Prostate gland (tissue), 2 donors: ENCODE measurements around the gene MYZAP. TPM values are rescaled to one million over a fixed set of nuclear protein-coding genes. Genes with fewer than 3 reads are reported as not detected.
A peak's percentile ranks its signal among the peaks of the same experiment; 100 is the strongest.

Source experiments
- DNase-seq: peaks from one replicate; pipeline ENCODE4 v3.0.0-alpha.2; 2019; ENCODE audit warnings: low spot score
- H3K27ac ChIP-seq, 2 donors: fragments of 200-600 bp; sonication (generic); 2 replicates each; pipeline ENCODE4 v1.5.1; 2017 to 2019
- H3K27me3 ChIP-seq: fragments of 200-600 bp; sonication (generic); replicated peaks from 2 replicates; pipeline ENCODE4 v1.5.1; 2019; ENCODE audit not compliant: insufficient read depth
- H3K36me3 ChIP-seq, 2 donors: fragments of 200-600 bp; sonication (generic); 1 replicate in 1 of 2; 2 replicates in 1 of 2; pipeline versions ENCODE4 v1.5.1 to v1.8.1; 2017 to 2019
- H3K4me1 ChIP-seq: fragments of 200-600 bp; sonication (generic); replicated peaks from 2 replicates; pipeline ENCODE4 v1.5.1; 2019
- H3K4me3 ChIP-seq, 2 donors: fragments of 200-600 bp; sonication (generic); 2 replicates each; pipeline ENCODE4 v1.5.1; 2017 to 2019
- H3K9me3 ChIP-seq: fragments of 200-600 bp; sonication (generic); 2 replicates; pipeline ENCODE4 v1.5.1; 2017
- POLR2A ChIP-seq: fragments of 450-650 bp; IDR thresholded peaks from one replicate; pipeline ENCODE4 v1.6.1; 2016; ENCODE audit warnings: antibody characterized with exemption, mild to moderate bottlenecking
- POLR2AphosphoS5 ChIP-seq: sonication (generic); formaldehyde crosslinking; IDR thresholded peaks from one replicate; pipeline ENCODE4 v1.6.1; 2017; ENCODE audit warnings: antibody characterized with exemption
- WGBS: methylation state at CpG from one replicate; pipeline ENCODE4 v1.1.5; 2018; 5-methylcytosine and 5-hydroxymethylcytosine counted together
- intact Hi-C: fragments of 100-400 bp; cut with DNase I; formaldehyde crosslinking; loops from one replicate; pipeline ENCODE4 v1.14.2; 2022
- total RNA-seq, 2 donors: library from RNA; depleted of rRNA; stranded (reverse); fragments of >200 nt; gene quantifications; one replicate each; pipeline ENCODE4 v1.1.0, GENCODE V29; 2016
- TF ChIP-seq, protein P1 (sequence below), 4 experiments: fragments of 200-600 bp in 2 of 4; fragments of 450-650 bp in 2 of 4; sonication (generic) in 2 of 4; IDR thresholded peaks; 1 replicate in 3 of 4; 2 replicates in 1 of 4; pipeline ENCODE4 v1.5.1; 2016 to 2019; ENCODE audit warnings: antibody characterized with exemption in 4 of 4, mild to moderate bottlenecking in 2 of 4, moderate library complexity in 2 of 4

The MYZAP gene
- total RNA-seq, 2 donors from 2014 or later, result 14.9 to 25.1 TPM

DNA sequence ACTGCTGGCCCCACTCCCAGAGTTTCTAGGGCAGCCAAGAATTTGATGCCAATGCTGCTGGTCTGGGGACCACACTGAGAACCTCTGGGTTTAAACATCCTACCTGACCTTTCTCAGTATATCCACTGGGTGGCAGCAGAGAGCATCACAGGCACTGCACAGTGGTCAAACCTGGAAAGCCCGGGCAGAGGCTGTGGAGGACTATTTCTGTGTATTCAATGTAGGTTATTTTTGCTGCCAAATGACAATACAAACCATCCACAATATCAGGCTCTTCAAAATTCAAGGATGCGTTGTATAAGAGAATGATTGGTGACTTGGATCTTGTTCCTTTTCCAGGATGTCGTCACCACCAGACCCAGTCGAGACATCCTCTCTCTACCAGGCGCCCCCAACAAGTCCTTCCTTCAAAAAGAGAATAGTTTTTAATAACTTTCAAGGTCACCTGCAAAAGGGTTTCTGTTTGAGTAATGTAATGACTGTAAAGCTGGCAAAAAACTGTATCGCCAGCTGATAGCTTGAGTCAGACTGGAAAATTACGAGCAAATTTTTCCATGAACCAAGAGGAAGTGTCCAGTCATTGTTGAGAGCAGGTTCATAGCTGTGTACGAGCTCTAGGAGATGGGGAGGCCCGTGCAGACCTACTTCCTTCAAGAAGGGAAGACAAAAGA, 30.5 kb upstream of the MYZAP start:
- Histone ChIP-seq H3K36me3 (no peaks in the 10 kb centered on the region), H3K4me3 (no peak overlapping the region), H3K4me1 (no peaks in the 10 kb centered on the region), H3K27me3 (no peaks in the 10 kb centered on the region), H3K27ac (no peak overlapping the region), H3K9me3 (no peaks in the 10 kb centered on the region)
- peak; percentile 78 for DNase-seq
- intact Hi-C loops, result loop anchor here (2.0 to 10.0 kb wide), 2 partner anchors 50 to 304 kb away; no protein-coding TSS in a partner anchor
- TF ChIP-seq, protein P1, sequence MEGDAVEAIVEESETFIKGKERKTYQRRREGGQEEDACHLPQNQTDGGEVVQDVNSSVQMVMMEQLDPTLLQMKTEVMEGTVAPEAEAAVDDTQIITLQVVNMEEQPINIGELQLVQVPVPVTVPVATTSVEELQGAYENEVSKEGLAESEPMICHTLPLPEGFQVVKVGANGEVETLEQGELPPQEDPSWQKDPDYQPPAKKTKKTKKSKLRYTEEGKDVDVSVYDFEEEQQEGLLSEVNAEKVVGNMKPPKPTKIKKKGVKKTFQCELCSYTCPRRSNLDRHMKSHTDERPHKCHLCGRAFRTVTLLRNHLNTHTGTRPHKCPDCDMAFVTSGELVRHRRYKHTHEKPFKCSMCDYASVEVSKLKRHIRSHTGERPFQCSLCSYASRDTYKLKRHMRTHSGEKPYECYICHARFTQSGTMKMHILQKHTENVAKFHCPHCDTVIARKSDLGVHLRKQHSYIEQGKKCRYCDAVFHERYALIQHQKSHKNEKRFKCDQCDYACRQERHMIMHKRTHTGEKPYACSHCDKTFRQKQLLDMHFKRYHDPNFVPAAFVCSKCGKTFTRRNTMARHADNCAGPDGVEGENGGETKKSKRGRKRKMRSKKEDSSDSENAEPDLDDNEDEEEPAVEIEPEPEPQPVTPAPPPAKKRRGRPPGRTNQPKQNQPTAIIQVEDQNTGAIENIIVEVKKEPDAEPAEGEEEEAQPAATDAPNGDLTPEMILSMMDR (IDR thresholded peaks at IDR 0.05), result peak; percentile 73 to 94 (median 92)
- no peak for TF ChIP-seq POLR2A
- peak; percentile 58 for TF ChIP-seq POLR2AphosphoS5
- WGBS, result 44% methylated on average over 9 of the region's 9 CpGs

DNA sequence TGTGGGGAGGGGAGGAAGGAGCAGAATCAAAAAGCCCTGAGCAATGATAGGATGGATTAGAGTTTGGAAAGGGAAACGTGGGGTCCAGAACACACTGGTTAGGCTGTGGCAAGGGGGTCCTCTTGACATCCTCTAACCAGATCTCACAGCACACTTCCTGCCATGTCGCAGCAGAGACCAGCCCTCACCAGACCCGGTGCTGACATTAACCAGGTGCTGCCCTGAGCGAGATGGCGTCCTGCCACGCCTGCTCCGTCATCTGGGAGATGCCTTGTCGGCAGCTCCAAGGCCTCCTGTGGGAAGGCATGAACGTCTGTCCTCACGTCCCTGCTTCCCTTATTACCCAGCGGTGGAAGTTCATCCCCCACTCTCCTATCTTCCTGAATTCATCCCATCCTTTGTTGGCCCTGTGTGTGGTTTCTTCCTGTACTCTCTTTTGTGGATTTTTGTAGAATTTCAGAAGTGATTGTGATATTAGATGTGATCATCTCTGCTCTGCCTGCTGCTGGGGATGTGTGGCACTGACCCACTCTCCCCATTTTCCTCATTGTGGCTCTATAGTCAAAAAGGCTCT, 29.4 kb upstream of the MYZAP start:
- 75% methylated on average over 11 of the region's 11 CpGs for WGBS
- DNase-seq, result no peak
- TF ChIP-seq, protein P1 (IDR thresholded peaks at IDR 0.05), result no peak
- TF ChIP-seq POLR2A, result no peak
- no peak for TF ChIP-seq POLR2AphosphoS5

DNA sequence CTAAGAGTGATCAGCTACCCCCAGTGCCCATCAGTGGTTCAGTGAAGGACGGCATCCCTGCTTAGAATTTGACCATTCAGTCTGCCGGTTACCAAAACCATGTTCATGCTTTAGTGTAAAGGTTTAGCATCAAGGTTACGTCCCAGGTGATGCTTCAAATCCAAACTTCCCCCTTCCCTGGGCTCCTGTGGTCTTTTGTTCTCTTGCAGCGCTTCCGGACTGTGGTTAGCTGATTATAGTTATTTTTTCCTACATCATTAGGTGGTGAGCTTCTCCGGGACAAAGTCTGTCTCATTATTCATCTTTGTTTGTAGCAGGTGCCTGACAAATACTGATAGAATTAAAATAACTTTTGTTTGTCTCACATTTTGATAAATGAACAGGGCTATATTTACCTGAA, 28.3 kb upstream of the MYZAP start:
- Histone ChIP-seq H3K36me3 (no peaks in the 10 kb centered on the region), H3K27me3 (no peaks in the 10 kb centered on the region), H3K9me3 (no peaks in the 10 kb centered on the region), H3K27ac (no peak overlapping the region), H3K4me1 (no peaks in the 10 kb centered on the region), H3K4me3 (no peak overlapping the region)
- TF ChIP-seq POLR2AphosphoS5 (no peak), POLR2A (no peak)
- TF ChIP-seq, protein P1 (IDR thresholded peaks at IDR 0.05), result no peak
- WGBS, result 92% methylated on average over 6 of the region's 6 CpGs
- DNase-seq, result no peak
- intact Hi-C loops, result loop anchor here (10.0 kb wide), 1 partner anchor 301 kb away; no protein-coding TSS in a partner anchor

More for the DNA sequence above, 29.4 kb upstream of the MYZAP start:
- no peaks in the 10 kb centered on the region for H3K9me3 ChIP-seq
- no peak overlapping the region for H3K4me3 ChIP-seq
- no peaks in the 10 kb centered on the region for H3K4me1 ChIP-seq
- intact Hi-C loops, result loop anchor here (10.0 kb wide), 1 partner anchor 303 kb away; no protein-coding TSS in a partner anchor
- H3K27ac ChIP-seq, result no peak overlapping the region
- no peaks in the 10 kb centered on the region for H3K36me3 ChIP-seq
- no peaks in the 10 kb centered on the region for H3K27me3 ChIP-seq

DNA sequence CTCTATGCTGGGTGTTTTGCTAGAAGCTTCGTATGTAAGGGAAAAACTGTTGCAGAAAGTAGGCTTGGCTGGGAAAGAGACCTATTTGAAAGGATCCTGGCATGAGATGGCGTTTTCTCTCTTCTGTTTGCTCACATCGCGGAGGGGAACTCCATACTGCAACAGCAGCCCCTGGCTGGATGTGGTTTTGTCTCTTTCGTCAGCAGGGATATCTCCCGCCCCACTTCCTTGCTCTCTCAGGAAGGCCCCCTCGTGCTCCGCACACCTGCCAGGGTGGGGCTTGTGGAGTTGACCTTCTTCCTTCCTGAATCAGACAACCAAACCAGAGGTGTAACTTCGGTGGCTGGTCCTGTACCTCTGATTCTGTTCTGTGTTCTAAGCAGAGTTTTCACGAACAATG, 26.4 kb upstream of the MYZAP start:
- WGBS, result 38% methylated on average over 10 of the region's 10 CpGs
- no peak for DNase-seq
- Histone ChIP-seq H3K27ac (no peak overlapping the region), H3K27me3 (no peaks in the 10 kb centered on the region), H3K4me1 (no peaks in the 10 kb centered on the region), H3K36me3 (no peaks in the 10 kb centered on the region), H3K9me3 (no peaks in the 10 kb centered on the region), H3K4me3 (no peak overlapping the region)
- no peak for TF ChIP-seq POLR2A
- TF ChIP-seq, protein P1 (IDR thresholded peaks at IDR 0.05), result no peak
- no peak for TF ChIP-seq POLR2AphosphoS5
- intact Hi-C loops, result loop anchor here (10.0 kb wide), 1 partner anchor 299 kb away; no protein-coding TSS in a partner anchor
